ENCODE measurements around the gene KLHL40.
"Not testable (repeated sequence)": the region's sequence is repeated elsewhere in the genome, so short reads cannot be mapped to it uniquely, and the experiment has no call there.

Gene KLHL40

DNA sequence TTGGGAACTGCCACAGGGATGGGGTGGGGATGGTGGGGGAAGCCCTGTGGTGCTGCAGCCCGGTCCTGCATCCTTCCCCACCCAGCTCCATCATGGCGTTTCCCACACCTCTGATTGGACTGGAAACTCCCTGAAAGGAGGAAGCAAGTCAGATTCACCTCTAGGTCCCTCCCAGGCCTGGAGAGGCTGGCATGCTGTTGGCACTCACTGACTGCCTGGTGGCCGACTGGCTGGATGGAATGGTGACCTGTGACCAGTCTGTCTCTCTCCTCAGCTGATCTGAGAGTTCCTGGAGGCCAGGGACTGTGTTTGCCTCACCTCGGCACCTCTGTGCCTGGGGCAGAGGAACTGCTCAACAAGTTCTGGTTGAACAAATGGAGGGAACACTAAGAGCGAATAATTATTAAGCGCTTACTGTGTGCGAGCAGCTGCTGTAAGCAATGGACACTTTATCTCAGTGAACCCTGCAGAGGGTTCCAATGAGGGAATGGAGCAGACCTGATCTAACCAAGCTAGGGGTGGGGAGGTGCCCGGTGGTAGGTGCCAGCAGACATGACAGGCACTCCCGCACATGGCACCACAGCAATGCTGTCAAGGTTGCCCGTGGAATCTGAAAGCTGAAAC lies 20.7 kb downstream of the KLHL40 start:
- DNase-seq: no peak

DNA sequence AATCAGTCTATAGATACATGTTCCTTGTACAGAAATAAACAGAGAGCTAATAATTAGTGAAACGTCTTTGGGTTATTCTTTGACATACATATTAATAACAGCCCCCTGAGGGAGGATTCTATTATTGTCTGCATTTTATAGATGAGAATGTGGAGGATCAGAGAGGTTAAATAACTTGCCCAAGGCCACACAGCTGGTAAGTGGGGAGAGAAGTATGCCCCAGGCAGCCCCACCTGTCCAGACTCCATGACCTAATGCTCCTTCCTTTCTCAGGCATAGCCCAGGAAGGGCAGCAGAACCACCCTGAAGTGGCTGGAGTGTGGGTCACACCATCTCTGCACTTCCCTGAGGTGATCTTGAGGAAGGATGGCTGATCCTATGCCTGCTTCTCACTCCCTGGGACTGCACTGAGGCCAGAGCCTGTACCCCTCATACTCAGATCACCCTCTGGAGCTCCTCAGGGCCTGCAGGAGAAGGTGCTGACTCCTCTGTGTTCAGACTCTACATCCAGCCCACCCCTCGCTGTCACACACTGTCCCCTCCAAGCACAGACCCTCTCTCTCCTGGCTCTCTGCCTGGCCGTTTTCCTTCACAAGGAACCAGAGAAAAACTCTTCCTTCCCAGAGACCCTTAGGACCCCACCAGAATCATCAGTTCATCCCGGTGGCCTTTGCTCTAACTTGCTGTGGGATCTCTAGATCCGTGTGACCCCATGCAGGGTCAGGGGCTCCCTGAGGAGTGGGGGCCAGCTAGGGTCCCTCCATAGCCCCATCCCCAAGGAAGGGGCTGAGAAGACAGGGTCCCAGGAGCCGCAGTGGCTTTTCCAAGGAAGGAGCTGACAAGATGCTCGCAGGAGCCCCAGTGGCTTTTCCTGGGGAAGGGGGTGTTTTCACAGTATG lies 21.6 kb downstream of the KLHL40 start:
- DNase-seq: no peak

DNA sequence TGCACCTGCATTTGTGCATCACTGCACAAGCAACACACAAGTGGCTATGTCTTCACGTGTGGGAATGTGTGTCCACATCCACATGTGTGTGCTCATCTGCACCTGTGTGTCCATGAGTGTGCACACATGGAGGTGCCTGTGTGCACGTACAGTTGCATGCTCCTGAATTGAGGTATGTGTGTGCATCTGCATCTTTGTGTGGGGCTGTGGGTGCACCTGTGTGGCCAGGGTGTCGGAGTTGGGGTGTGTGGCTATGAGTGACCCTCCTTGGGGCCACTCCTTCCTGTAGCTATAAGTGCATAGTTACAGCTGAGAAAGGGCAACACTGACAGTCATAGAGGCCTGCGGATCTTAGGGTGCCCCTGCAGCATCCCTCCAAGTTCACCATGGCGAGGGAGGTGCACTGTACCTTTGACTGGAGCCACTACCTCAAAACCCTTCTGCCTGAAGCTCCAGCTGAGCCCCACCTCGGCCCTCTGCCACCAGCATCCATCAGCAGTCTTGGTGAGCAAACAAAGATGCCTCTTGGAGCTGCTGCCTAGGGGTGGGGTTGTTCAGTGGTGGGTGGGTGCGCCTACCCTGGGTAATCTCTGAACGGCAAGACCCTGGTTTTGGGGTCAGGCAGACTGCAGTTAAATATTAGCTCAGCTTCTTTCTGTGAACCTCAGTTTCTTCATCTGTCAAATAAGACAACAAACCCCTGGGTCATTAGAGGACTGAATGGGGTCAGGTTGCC lies 22.5 kb downstream of the KLHL40 start:
- DNase-seq: no peak

DNA sequence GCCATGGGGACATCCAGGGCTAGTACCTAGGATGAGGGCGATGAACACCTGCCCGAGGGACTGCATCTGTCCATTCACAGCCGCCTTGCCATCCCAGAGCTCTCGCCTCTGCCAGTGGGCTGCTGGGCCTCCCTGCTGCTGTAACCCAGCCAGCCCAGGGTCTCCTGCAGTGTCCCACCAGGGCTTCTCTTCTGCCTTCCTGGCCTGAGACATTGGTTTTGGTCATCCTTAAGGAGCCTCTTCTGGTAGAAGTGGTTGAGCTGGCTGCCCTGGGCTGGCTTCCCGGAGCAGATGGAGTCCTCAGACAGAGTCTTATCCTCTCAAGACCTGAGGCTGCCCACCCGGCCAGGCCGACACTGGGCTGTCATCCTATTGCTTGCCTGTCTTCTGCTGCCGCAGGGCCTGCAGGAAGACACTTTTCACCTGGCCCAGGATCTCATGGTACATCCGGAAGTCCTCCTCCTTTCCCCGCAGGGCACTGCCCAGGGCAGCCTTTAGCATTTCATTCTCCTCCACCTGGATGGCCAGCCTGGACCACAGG lies 23.3 kb downstream of the KLHL40 start:
- no peak for DNase-seq

DNA sequence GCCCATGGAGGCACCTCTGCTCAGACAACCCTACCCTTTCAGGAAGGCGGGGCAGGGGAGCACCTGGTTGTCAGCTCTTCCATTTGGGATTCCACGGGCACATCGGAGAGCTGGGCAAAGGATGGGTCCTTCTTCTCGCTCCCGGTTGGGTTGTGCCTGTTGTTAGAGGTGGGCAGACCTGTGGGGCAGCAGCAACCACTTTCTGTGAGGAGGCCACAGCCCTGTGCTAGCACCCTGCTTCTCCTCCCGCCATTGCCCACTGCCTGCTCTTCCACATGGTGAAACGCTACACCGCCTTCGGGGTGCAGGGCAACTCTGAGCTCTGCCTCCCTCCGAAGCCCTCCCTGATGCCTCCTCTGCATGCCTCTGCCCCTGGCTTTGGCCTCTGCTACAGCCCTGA lies 24.3 kb downstream of the KLHL40 start:
- no peak for DNase-seq

DNA sequence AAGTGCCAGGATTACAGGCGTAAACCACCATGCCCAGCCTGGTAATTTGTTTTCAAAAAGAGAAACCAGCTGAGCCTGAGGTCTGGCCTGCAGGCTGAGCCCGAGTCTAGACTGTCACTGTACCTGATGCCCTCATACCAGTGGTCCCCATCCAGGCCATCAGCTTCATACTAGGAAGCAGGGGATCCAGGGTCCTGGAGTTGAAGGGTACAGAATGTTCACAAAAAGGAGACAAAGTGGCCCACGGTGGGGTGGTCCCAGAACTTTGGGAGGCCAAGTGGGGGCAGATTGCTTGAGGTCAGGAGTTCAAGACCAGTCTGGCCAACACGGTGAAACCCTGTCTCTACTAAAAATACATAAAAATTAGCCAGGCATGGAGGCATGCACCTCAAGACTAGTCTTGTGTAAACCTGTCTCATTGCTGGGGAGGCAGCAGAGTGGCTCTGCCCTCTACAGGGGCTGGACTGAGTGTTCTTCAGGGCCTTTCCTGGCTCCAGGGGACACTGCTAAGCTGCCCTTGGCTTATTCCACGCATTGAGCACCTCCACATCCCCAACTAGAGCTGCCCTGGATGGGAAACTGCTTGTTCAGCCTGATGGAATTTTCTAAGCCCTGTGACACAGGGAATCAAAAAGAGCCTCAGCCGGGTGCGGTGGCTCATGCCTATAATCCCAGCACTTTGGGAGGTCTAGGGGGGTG lies 25.1 kb downstream of the KLHL40 start:
- DNase-seq: no peak

GRCh38 chr3:42711491-42712343 lies 26.4 kb downstream of the KLHL40 start:
- DNase-seq: peak; percentile 15

DNA sequence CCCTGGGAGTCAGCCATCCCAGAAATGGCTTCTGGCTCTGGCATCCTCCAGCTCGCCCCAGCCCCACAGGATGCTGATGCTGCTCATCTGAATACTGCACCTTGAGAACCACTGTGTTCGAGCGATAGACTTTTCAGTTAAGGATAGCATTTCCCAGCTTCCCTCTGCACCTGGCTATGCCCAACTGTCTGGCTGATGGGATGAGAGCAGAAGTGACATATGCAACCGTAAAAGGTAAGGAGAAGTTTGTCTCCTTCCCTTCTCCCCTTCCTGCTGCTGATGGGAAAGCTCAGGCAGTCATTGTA lies 27.0 kb downstream of the KLHL40 start:
- no peak for DNase-seq

DNA sequence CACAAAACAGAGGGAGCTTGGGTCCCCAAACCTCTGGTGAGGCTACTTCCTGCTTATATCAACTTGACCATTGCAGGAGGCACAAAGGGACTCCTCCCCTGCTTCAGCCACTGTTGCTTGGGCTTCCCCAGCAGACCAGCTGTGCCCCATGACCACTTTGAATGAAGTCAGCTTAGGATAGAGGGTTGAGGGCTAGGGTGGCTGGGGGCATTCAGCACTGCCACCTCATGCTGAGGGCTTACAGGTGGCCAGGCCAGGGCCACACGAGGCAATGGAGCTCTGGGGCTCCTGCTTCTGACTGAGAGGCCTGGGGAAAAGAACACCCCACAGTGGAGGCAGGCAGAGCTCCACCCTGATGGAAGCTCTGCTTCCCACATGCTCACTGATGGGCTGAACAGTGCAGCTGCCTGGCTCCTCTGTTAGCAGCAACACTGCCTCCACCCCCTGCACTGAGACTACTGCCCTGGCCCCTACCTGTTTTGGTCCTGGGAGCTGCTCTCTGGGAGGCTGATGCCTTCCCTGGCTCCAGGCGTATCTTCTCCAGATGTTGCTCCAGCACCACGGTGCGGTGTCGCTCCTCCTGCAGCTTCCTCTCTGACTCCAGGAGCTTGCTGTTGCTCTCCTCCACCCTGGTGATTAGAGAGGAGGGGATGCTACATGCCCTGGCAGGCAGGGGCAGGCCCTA lies 27.5 kb downstream of the KLHL40 start:
- DNase-seq: peak; percentile 6

DNA sequence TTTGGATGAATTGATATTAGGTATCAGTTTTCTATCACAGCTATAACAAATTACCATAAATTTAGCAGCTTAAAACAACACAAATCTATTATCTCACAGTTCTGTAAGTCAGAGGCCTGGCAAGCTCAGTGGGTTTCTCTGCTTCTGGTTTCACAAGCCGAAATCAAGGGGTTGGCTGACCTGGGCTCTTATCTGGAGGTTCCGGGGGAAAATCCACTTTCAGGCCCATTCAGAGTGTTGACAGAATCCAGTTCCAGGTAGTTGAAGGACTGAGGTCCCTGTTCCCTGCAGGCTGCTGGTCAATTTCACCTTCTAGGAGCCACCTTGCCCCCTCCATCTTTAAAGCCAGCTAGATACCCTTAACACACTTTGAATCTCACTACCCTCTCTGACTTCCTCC lies 28.4 kb downstream of the KLHL40 start:
- no peak for DNase-seq

DNA sequence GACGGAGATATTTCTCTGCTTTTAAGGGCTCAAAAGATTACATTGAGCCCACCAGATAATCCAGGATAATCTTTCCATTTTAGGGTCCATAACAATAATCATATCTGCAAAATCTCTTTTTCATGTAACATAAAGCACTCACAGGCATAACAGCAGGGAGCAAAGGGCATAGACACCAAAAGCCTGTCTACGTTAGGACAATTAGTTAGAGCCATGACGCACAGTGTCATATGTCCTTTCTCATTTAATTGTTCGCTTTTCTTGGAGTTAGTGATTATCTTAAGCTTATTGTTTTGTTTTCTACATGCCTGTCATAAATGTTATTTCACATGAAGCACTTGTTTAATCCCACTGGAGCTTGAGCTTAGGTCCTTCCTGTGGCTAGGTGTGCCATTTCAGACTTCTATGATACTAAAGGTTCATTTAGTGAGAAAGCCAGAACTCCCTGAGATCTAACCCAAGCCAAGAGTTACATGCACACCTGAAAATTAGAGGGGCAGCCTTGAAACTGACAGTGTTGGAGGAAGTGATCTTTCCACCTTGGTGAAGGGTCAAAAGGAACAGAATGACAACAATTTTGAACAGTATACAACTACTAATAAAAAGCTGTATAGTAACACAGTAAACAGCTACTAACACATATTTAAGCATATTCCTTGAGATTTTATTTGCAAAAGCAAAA lies 29.0 kb downstream of the KLHL40 start:
- no peak for DNase-seq

- no peak for DNase-seq
These were observed 32.0 kb downstream of the KLHL40 start for GRCh38 chr3:42717306-42717705.

GRCh38 chr3:42718338-42718737 lies 33.0 kb downstream of the KLHL40 start:
- DNase-seq: no peak

DNA sequence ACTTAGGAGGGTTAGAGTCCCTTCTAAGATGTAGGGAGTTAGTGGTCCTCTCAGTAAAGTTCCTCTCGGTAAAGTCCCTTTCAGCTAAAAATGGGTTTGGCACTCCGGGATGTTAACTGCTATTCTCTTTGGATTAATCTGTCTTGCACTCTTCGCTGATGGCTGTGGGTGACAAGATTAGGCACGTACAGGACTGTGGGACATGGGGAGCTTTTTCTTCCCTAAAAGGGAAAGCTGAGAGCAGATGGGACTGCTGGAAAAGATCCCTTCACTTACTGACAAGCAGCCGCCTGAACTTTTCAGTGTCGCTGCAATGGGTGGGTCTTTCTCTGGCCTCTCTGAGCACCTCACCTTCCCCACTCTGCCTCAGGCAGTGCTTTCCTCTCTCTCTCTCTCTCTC lies 33.7 kb downstream of the KLHL40 start:
- DNase-seq: no peak

- no peak for DNase-seq
These were observed 34.8 kb downstream of the KLHL40 start for GRCh38 chr3:42720126-42720525.

GRCh38 chr3:42721690-42722089 lies 36.4 kb downstream of the KLHL40 start:
- no peak for DNase-seq

GRCh38 chr3:42722442-42722841 lies 37.1 kb downstream of the KLHL40 start:
- DNase-seq: not testable (repeated sequence)

DNA sequence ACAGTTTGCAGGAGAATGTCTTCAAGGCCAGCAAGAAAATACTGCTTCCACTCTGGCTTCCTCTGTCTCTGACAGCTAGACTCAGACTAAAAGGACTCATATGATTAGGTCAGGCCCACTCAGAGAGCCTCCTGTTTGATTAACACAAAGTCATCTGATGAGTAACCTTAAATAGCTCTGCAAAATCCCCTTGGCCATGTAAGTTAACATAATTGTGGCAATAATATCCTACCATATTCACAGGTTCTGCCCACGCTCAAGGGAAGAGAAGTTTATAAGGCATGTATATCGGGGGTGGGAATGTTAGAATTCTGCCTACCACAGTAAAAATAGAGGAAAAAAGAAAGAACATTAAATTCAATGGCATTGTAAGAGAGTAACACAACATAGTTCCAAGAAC lies 37.9 kb downstream of the KLHL40 start:
- DNase-seq: no peak

- DNase-seq: no peak
These were observed 40.1 kb downstream of the KLHL40 start for GRCh38 chr3:42725454-42725853.

GRCh38 chr3:42728056-42728455 lies 42.7 kb downstream of the KLHL40 start:
- no peak for DNase-seq

Measured in right hindlimb (tissue), 1 donor.